Mesenchymal stem cell (in vitro differentiated cells and primary cell): ENCODE results near the gene NR5A2.

ENCODE experiments used
- DNase-seq: peaks from one replicate; pipeline ENCODE4 v3.0.0-alpha.2; 2013
- H2AFZ ChIP-seq: one replicate; pipeline ENCODE4 v1.6.1; 2013; ENCODE audit warnings: low read depth, mild to moderate bottlenecking, control low read depth, inconsistent platforms, low read length, moderate library complexity
- H2AK5ac ChIP-seq: 2 replicates; pipeline ENCODE4 v1.6.1; 2013; ENCODE audit warnings: low read length, moderate library complexity, mild to moderate bottlenecking, inconsistent platforms; ENCODE audit not compliant: severe bottlenecking
- H2BK120ac ChIP-seq: one replicate; pipeline ENCODE4 v1.6.1; 2013; ENCODE audit warnings: low read depth, mild to moderate bottlenecking, inconsistent platforms, low read length, moderate library complexity
- H2BK12ac ChIP-seq, 2 experiments: one replicate each; pipeline ENCODE4 v1.6.1; 2013; ENCODE audit warnings: inconsistent platforms in 2 of 2, low read length in 2 of 2, mild to moderate bottlenecking in 2 of 2, moderate library complexity in 2 of 2, control low read depth in 1 of 2
- H2BK15ac ChIP-seq: one replicate; pipeline ENCODE4 v1.6.1; 2013; ENCODE audit warnings: mild to moderate bottlenecking, low read depth, inconsistent platforms; ENCODE audit not compliant: poor library complexity, severe bottlenecking
- H2BK5ac ChIP-seq: 2 replicates; pipeline ENCODE4 v1.6.1; 2013; ENCODE audit warnings: low read depth, mild to moderate bottlenecking, low read length, control low read depth, inconsistent platforms; ENCODE audit not compliant: poor library complexity, severe bottlenecking
- H3K14ac ChIP-seq, 2 experiments: one replicate each; pipeline ENCODE4 v1.6.1; 2013; ENCODE audit warnings: inconsistent platforms in 2 of 2, low read length in 2 of 2, control low read depth in 1 of 2, mild to moderate bottlenecking in 1 of 2, moderate library complexity in 1 of 2
- H3K18ac ChIP-seq, 2 experiments: one replicate each; pipeline ENCODE4 v1.6.1; 2013; ENCODE audit warnings: inconsistent platforms in 2 of 2, low read length in 2 of 2, control low read depth in 1 of 2, low read depth in 1 of 2, mild to moderate bottlenecking in 1 of 2
- H3K23ac ChIP-seq, 2 experiments: one replicate each; pipeline ENCODE4 v1.6.1; 2013; ENCODE audit warnings: inconsistent platforms in 2 of 2, low read length in 2 of 2, mild to moderate bottlenecking in 2 of 2, moderate library complexity in 2 of 2, control low read depth in 1 of 2
- H3K27ac ChIP-seq: 2 replicates; pipeline ENCODE4 v1.5.1; 2013; ENCODE audit warnings: mild to moderate bottlenecking, moderate library complexity, low read length, control low read depth, inconsistent platforms; ENCODE audit not compliant: poor library complexity, severe bottlenecking
- H3K27me3 ChIP-seq, 2 experiments: 2 replicates each; pipeline versions ENCODE4 v1.6.1 to v1.7.0; 2013; ENCODE audit warnings: low read length in 2 of 2, mild to moderate bottlenecking in 2 of 2, moderate library complexity in 2 of 2, control low read depth in 1 of 2, inconsistent platforms in 1 of 2; ENCODE audit not compliant: control insufficient read depth in 1 of 2, insufficient read depth in 1 of 2
- H3K36me3 ChIP-seq, 2 experiments: 2 replicates each; pipeline versions ENCODE4 v1.6.1 to v1.7.0; 2013; ENCODE audit warnings: low read length in 2 of 2, control low read depth in 1 of 2, inconsistent platforms in 1 of 2, low read depth in 1 of 2, mild to moderate bottlenecking in 1 of 2; ENCODE audit not compliant: insufficient read depth in 2 of 2, control insufficient read depth in 1 of 2
- H3K4ac ChIP-seq, 2 experiments: one replicate each; pipeline ENCODE4 v1.6.1; 2013; ENCODE audit warnings: inconsistent platforms in 2 of 2, low read length in 2 of 2, mild to moderate bottlenecking in 2 of 2, moderate library complexity in 2 of 2, control low read depth in 1 of 2, low read depth in 1 of 2
- H3K4me1 ChIP-seq: 2 replicates; pipeline ENCODE4 v1.6.1; 2013; ENCODE audit warnings: low read depth, low read length, control low read depth; ENCODE audit not compliant: control insufficient read depth, insufficient read depth
- H3K4me2 ChIP-seq: 2 replicates; pipeline ENCODE4 v1.6.1; 2013; ENCODE audit warnings: low read length, mild to moderate bottlenecking, inconsistent platforms; ENCODE audit not compliant: poor library complexity, severe bottlenecking
- H3K4me3 ChIP-seq, 2 experiments: 2 replicates each; pipeline versions ENCODE4 v1.5.1 to v1.7.0; 2013; ENCODE audit warnings: low read length in 2 of 2, mild to moderate bottlenecking in 2 of 2, control low read depth in 1 of 2, low read depth in 1 of 2; ENCODE audit not compliant: insufficient read depth in 1 of 2
- H3K79me1 ChIP-seq: replicated peaks from 2 replicates; pipeline ENCODE4 v1.6.1; 2013; ENCODE audit warnings: mild to moderate bottlenecking, control low read depth, low read length, inconsistent platforms; ENCODE audit not compliant: poor library complexity, severe bottlenecking
- H3K9ac ChIP-seq: 2 replicates; pipeline ENCODE4 v1.7.0; 2013; ENCODE audit warnings: mild to moderate bottlenecking, low read length, moderate library complexity
- H3K9me3 ChIP-seq: 2 replicates; pipeline ENCODE4 v1.7.0; 2013; ENCODE audit warnings: mild to moderate bottlenecking, low read length; ENCODE audit not compliant: control insufficient read depth
- H4K8ac ChIP-seq: one replicate; pipeline ENCODE4 v1.6.1; 2013; ENCODE audit warnings: inconsistent platforms, mild to moderate bottlenecking, low read length, moderate library complexity
- H4K91ac ChIP-seq: one replicate; pipeline ENCODE4 v1.6.1; 2013; ENCODE audit warnings: mild to moderate bottlenecking, low read length, inconsistent platforms
- WGBS: methylation state at CpG from one replicate; pipeline ENCODE4 v1.1.7; 2013; ENCODE audit warnings: mixed read lengths; 5-methylcytosine and 5-hydroxymethylcytosine counted together

Gene NR5A2

DNA sequence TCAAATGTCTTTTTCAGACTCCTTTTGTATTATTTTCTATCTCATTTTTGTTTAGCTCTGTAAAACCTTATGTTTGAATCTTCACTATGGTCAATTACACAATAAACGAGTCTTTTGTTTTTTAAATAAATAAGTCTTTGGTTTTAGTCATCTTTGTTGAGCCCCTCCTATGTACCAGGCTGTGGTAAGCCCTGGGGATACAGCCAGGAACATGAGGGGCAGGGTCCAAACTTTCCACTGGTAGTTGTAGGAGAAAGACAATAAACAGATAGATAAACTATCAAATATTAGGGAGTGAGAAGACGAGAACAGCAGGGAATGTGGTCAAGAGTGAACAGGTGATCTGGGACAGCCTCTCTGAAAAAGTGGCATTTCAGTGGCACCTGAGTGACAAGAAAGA is 195.7 kb downstream of the NR5A2 start:
- H3K4ac ChIP-seq, result no peak overlapping the region
- H2BK15ac ChIP-seq, result no peak overlapping the region
- H3K14ac ChIP-seq, result no peak overlapping the region
- 100% methylated on average over 1 of the region's 2 CpGs for WGBS
- H2BK120ac ChIP-seq, result no peak overlapping the region
- no peak overlapping the region for H3K9ac ChIP-seq
- no peak overlapping the region for H3K4me3 ChIP-seq
- H2BK12ac ChIP-seq, result no peak overlapping the region
- no peak overlapping the region for H3K27ac ChIP-seq
- H3K18ac ChIP-seq, result no peak overlapping the region
- no peak overlapping the region for H2AK5ac ChIP-seq
- no peak overlapping the region for H3K23ac ChIP-seq
- H3K9me3 ChIP-seq, result no peaks in the 10 kb centered on the region
- H3K79me1 ChIP-seq, result no peaks in the 10 kb centered on the region
- no peaks in the 10 kb centered on the region for H3K27me3 ChIP-seq
- peaks cover 2% of the 10 kb centered on the region for H3K4me1 ChIP-seq
- DNase-seq, result no peak
- no peak overlapping the region for H4K91ac ChIP-seq
- no peak overlapping the region for H3K4me2 ChIP-seq
- no peak overlapping the region for H2AFZ ChIP-seq
- no peak overlapping the region for H2BK5ac ChIP-seq
- no peaks in the 10 kb centered on the region for H3K36me3 ChIP-seq
- no peak overlapping the region for H4K8ac ChIP-seq

GRCh38 chr1:200223613-200224012 is 196.1 kb downstream of the NR5A2 start:
- WGBS, result 86% methylated on average over 4 of the region's 4 CpGs
- no peak overlapping the region for H3K4ac ChIP-seq

DNA sequence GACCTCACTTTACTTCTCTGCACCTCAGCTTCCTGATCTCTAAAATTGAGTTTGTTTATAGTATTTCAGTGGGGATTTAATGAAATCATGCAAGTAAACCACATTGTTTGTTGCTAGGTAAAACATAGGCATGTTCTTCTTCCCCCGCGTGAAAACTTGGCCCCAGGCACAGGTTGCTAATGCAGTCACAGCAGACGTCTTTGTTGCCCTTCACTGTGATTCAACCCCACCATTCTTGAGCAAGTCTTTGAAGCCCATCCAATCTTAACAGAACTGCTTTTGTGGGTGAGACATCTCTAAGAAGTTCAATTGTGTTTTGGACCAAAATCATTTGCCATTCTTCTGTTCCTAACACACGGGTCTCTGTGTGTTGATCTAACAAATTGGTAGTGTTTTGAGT is 196.8 kb downstream of the NR5A2 start:
- no peak overlapping the region for H2BK15ac ChIP-seq
- no peaks in the 10 kb centered on the region for H3K36me3 ChIP-seq
- H3K14ac ChIP-seq, result no peak overlapping the region
- no peak overlapping the region for H2BK120ac ChIP-seq
- no peak overlapping the region for H4K8ac ChIP-seq
- H3K4me3 ChIP-seq, result no peak overlapping the region
- H4K91ac ChIP-seq, result no peak overlapping the region
- H3K79me1 ChIP-seq, result no peaks in the 10 kb centered on the region
- H2AFZ ChIP-seq, result no peak overlapping the region
- no peak overlapping the region for H3K23ac ChIP-seq
- 81% methylated on average over 3 of the region's 4 CpGs for WGBS
- H3K9me3 ChIP-seq, result no peaks in the 10 kb centered on the region
- peaks cover 2% of the 10 kb centered on the region for H3K4me1 ChIP-seq
- no peak overlapping the region for H3K18ac ChIP-seq
- no peak overlapping the region for H2AK5ac ChIP-seq
- H3K4me2 ChIP-seq, result no peak overlapping the region
- H2BK5ac ChIP-seq, result no peak overlapping the region
- H3K27me3 ChIP-seq, result no peaks in the 10 kb centered on the region
- H3K9ac ChIP-seq, result no peak overlapping the region
- peak; percentile 76 for DNase-seq
- no peak overlapping the region for H3K4ac ChIP-seq
- H3K27ac ChIP-seq, result no peak overlapping the region
- H2BK12ac ChIP-seq, result peak overlapping the region in 1 of 2 experiments; percentile 9

More at GRCh38 chr1:200223613-200224012, 196.1 kb downstream of the NR5A2 start:
- Histone ChIP-seq H2AFZ (no peak overlapping the region), H3K18ac (no peak overlapping the region), H3K9ac (no peak overlapping the region), H2BK5ac (no peak overlapping the region), H3K9me3 (no peaks in the 10 kb centered on the region), H3K4me1 (peaks cover 2% of the 10 kb centered on the region), H3K4me2 (no peak overlapping the region), H3K27me3 (no peaks in the 10 kb centered on the region), H2AK5ac (no peak overlapping the region), H3K4me3 (no peak overlapping the region), H3K79me1 (no peaks in the 10 kb centered on the region), H3K23ac (no peak overlapping the region), H3K27ac (no peak overlapping the region), H2BK12ac (peak overlapping the region in 1 of 2 experiments; percentile 25), H3K36me3 (no peaks in the 10 kb centered on the region), H2BK15ac (peak overlapping the region; percentile 63), H4K8ac (no peak overlapping the region), H3K14ac (no peak overlapping the region), H4K91ac (no peak overlapping the region), H2BK120ac (no peak overlapping the region)
- no peak for DNase-seq

GRCh38 chr1:200226268-200226968 is 198.9 kb downstream of the NR5A2 start:
- H2AK5ac ChIP-seq, result no peak overlapping the region
- peak overlapping the region; percentile 21 for H4K8ac ChIP-seq
- H3K27me3 ChIP-seq, result no peaks in the 10 kb centered on the region
- H3K14ac ChIP-seq, result no peak overlapping the region
- no peak overlapping the region for H3K23ac ChIP-seq
- no peak overlapping the region for H3K4me2 ChIP-seq
- H3K18ac ChIP-seq, result peak overlapping the region; percentile 58 to 75
- peaks cover 2% of the 10 kb centered on the region for H3K4me1 ChIP-seq
- H3K9ac ChIP-seq, result no peak overlapping the region
- no peak overlapping the region for H2AFZ ChIP-seq
- H2BK120ac ChIP-seq, result no peak overlapping the region
- no peak overlapping the region for H3K27ac ChIP-seq
- H3K36me3 ChIP-seq, result no peaks in the 10 kb centered on the region
- H2BK15ac ChIP-seq, result no peak overlapping the region
- no peaks in the 10 kb centered on the region for H3K79me1 ChIP-seq
- peak; percentile 47 for DNase-seq
- peak overlapping the region; percentile 35 to 47 for H3K4ac ChIP-seq
- WGBS, result 26% methylated on average over 11 of the region's 11 CpGs
- H3K4me3 ChIP-seq, result no peak overlapping the region
- peak overlapping the region; percentile 43 for H4K91ac ChIP-seq
- no peaks in the 10 kb centered on the region for H3K9me3 ChIP-seq
- peak overlapping the region; percentile 5 for H2BK5ac ChIP-seq
- H2BK12ac ChIP-seq, result peak overlapping the region; percentile 54 to 78
